CD14-positive monocyte (primary cell): Measurements from ENCODE around the gene KSR1. TPM values are rescaled to one million over a fixed set of nuclear protein-coding genes. Genes with fewer than 3 reads are reported as not detected.

ENCODE experiments used
- DNase-seq, 3 donors: peaks; one replicate each; pipeline ENCODE4 v3.0.0-alpha.2; 2011 to 2022
- H2AFZ ChIP-seq: 2 replicates; pipeline ENCODE4 v1.6.0; 2012; ENCODE audit warnings: mild to moderate bottlenecking, low read depth, low read length, inconsistent platforms; ENCODE audit not compliant: insufficient read depth, poor library complexity, severe bottlenecking
- H3K27ac ChIP-seq, 2 donors: 1 replicate in 1 of 2; 2 replicates in 1 of 2; pipeline ENCODE4 v1.5.1; 2012 to 2013; ENCODE audit warnings: low read length in 2 of 2, control low read depth in 1 of 2, inconsistent platforms in 1 of 2, low read depth in 1 of 2, mild to moderate bottlenecking in 1 of 2
- H3K27me3 ChIP-seq, 2 donors: one replicate each; pipeline versions ENCODE4 v1.6.0 to v1.6.1; 2011 to 2013; ENCODE audit warnings: low read length in 2 of 2; ENCODE audit not compliant: control insufficient read depth in 2 of 2, insufficient read depth in 2 of 2
- H3K36me3 ChIP-seq, 2 donors: replicated peaks in 1 of 2; 1 replicate in 1 of 2; 2 replicates in 1 of 2; pipeline versions ENCODE4 v1.5.1 to v1.6.1; 2012 to 2013; ENCODE audit warnings: low read length in 2 of 2, control low read depth in 1 of 2, inconsistent platforms in 1 of 2, mild to moderate bottlenecking in 1 of 2; ENCODE audit not compliant: insufficient read depth in 2 of 2, control insufficient read depth in 1 of 2
- H3K4me1 ChIP-seq, 2 donors: 1 replicate in 1 of 2; 2 replicates in 1 of 2; pipeline versions ENCODE4 v1.5.1 to v1.6.1; 2012 to 2013; ENCODE audit warnings: low read length in 2 of 2, control low read depth in 1 of 2, inconsistent platforms in 1 of 2, mild to moderate bottlenecking in 1 of 2, moderate library complexity in 1 of 2; ENCODE audit not compliant: insufficient read depth in 2 of 2, control insufficient read depth in 1 of 2
- H3K4me2 ChIP-seq: replicated peaks from 2 replicates; pipeline ENCODE3; 2012; ENCODE audit warnings: low read length, moderate library complexity, mild to moderate bottlenecking; ENCODE audit not compliant: poor library complexity, severe bottlenecking; ENCODE audit errors: extremely low read depth
- H3K4me3 ChIP-seq, 3 experiments: fragments of 200-600 bp in 1 of 3; sonication (generic) in 1 of 3; replicated peaks in 1 of 3; 1 replicate in 2 of 3; 2 replicates in 1 of 3; pipeline ENCODE4 v1.5.1; 2011 to 2013; ENCODE audit warnings: low read length in 3 of 3, mild to moderate bottlenecking in 3 of 3, control low read depth in 2 of 3, low read depth in 2 of 3, inconsistent platforms in 1 of 3, moderate library complexity in 1 of 3
- H3K79me2 ChIP-seq: 2 replicates; pipeline ENCODE4 v1.6.0; 2012; ENCODE audit warnings: mild to moderate bottlenecking, control low read depth, inconsistent platforms, low read length, moderate library complexity; ENCODE audit not compliant: insufficient read depth
- H3K9ac ChIP-seq: 2 replicates; pipeline ENCODE4 v1.6.0; 2017; ENCODE audit warnings: low read length, mild to moderate bottlenecking; ENCODE audit not compliant: insufficient read depth, poor library complexity, severe bottlenecking
- H3K9me3 ChIP-seq, 2 donors: replicated peaks in 1 of 2; 1 replicate in 1 of 2; 2 replicates in 1 of 2; pipeline versions ENCODE4 v1.5.1 to v1.6.1; 2012 to 2013; ENCODE audit warnings: low read length in 2 of 2, control low read depth in 1 of 2; ENCODE audit not compliant: control insufficient read depth in 1 of 2, insufficient read depth in 1 of 2
- H4K20me1 ChIP-seq: 2 replicates; pipeline ENCODE4 v1.6.0; 2012; ENCODE audit warnings: mild to moderate bottlenecking, low read length, control low read depth, moderate library complexity; ENCODE audit not compliant: insufficient read depth
- H3K27ac Mint-ChIP-seq, 7 donors: one replicate each; pipeline ENCODE4 v1.8.0; 2020; ENCODE audit warnings: mild to moderate bottlenecking in 7 of 7, mixed read lengths in 7 of 7, moderate library complexity in 6 of 7, inconsistent platforms in 2 of 7
- H3K27me3 Mint-ChIP-seq, 3 donors: one replicate each; pipeline ENCODE4 v1.8.0; 2021 to 2022; ENCODE audit warnings: low read depth in 3 of 3, mild to moderate bottlenecking in 3 of 3, mixed read lengths in 3 of 3, moderate library complexity in 3 of 3, inconsistent platforms in 1 of 3
- H3K36me3 Mint-ChIP-seq, 2 donors: one replicate each; pipeline ENCODE4 v1.8.0; 2020; ENCODE audit warnings: mixed read lengths in 2 of 2, inconsistent platforms in 1 of 2, mild to moderate bottlenecking in 1 of 2
- H3K4me1 Mint-ChIP-seq: one replicate; pipeline ENCODE4 v1.8.0; 2020; ENCODE audit warnings: mild to moderate bottlenecking, mixed read lengths
- H3K4me3 Mint-ChIP-seq, 2 donors: one replicate each; pipeline ENCODE4 v1.8.0; 2020; ENCODE audit warnings: mild to moderate bottlenecking in 2 of 2, mixed read lengths in 2 of 2, moderate library complexity in 1 of 2
- H3K9me3 Mint-ChIP-seq, 7 donors: one replicate each; pipeline ENCODE4 v1.8.0; 2020 to 2022; ENCODE audit warnings: mixed read lengths in 7 of 7, mild to moderate bottlenecking in 6 of 7, moderate library complexity in 6 of 7, inconsistent platforms in 2 of 7
- CTCF ChIP-seq: fragments of 200-600 bp; IDR thresholded peaks from one replicate; pipeline ENCODE4 v1.8.0; 2022; ENCODE audit warnings: antibody characterized with exemption, mild to moderate bottlenecking
- WGBS: methylation state at CpG from one replicate; pipeline ENCODE4 v1.1.5; 2013; ENCODE audit warnings: missing lambda C conversion rate; ENCODE audit not compliant: insufficient coverage; 5-methylcytosine and 5-hydroxymethylcytosine counted together
- intact Hi-C, 2 donors: fragments of 100-400 bp; cut with micrococcal nuclease; formaldehyde crosslinking; loops; one replicate each; pipeline versions ENCODE4 v1.15.0 to v1.15.1; 2023
- polyA plus RNA-seq, 3 donors: library from polyadenylated mRNA; depleted of rRNA in 1 of 3; unstranded in 2 of 3; stranded (reverse) in 1 of 3; fragments of 300-500 nt in 2 of 3; fragments of >200 nt in 1 of 3; fragmentation: Illumina TruSeq in 2 of 3; gene quantifications; 1 replicate in 2 of 3; 2 replicates in 1 of 3; pipeline ENCODE4 v1.2.3, GENCODE V29; 2012 to 2021

The KSR1 gene
- polyA plus RNA-seq, 3 donors, result 1.2 to 111 (median 4.2) TPM

DNA sequence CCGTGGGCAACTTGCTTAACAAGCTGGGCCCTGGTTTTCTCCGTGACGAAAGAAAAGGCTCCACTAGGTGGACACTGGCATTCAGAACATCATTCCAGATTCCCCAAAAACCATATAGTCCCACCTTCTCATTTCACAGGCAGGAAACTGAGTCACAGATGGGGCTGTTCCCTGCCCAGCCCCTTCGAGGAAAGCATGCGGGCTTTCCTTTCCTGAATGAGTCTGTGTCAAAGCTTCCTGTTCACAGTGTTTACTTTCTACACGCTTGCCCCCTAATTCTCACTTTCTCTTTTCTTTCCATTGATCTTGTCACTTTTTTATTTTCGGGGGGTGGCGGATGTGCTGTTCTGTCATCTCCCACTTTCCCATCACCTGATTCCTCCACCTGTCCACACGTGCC is 164.5 kb downstream of the KSR1 start:
- Histone ChIP-seq H4K20me1 (no peaks in the 10 kb centered on the region), H2AFZ (no peak overlapping the region), H3K9ac (no peak overlapping the region), H3K27ac (no peak overlapping the region), H3K4me3 (no peak overlapping the region), H3K27me3 (no peaks in the 10 kb centered on the region), H3K9me3 (no peaks in the 10 kb centered on the region), H3K4me2 (no peak overlapping the region), H3K36me3 (peaks cover 88 to 98% of the 10 kb centered on the region in 2 donors), H3K79me2 (no peaks in the 10 kb centered on the region), H3K4me1 (no peaks in the 10 kb centered on the region)
- Mint-ChIP-seq H3K4me1 (no peaks in the 10 kb centered on the region), H3K4me3 (no peak overlapping the region), H3K9me3 (no peaks in the 10 kb centered on the region), H3K27ac (peak overlapping the region in 2 of 7 donors; percentile 47 to 51), H3K36me3 (peaks cover 88 to 99% of the 10 kb centered on the region in 2 donors), H3K27me3 (no peaks in the 10 kb centered on the region)
- intact Hi-C loops, result no loop called here
- 76% methylated on average over 9 of the region's 9 CpGs for WGBS
- TF ChIP-seq CTCF, result no peak
- no peak for DNase-seq

DNA sequence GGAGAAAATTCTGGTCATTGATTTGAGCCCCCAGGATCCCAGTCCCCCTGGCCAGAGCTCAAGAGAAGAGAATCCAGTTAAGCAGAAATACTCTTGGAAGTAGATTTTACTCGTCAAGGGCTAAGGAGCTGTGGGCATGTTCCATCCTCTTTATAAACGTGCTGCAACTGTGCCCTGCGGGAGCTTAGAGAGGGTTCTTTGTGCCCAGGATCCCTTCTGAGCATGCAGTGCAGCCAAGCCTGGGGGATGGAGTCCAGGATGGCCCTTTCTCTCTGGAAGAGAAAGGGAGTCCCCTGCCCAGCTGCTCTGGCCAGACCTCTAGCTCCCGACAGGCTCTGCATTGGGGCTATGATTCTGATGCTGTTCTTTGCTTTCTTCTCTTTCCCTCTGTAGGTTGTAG is 165.3 kb downstream of the KSR1 start:
- Mint-ChIP-seq H3K4me1 (no peaks in the 10 kb centered on the region), H3K27ac (peak overlapping the region in 2 of 7 donors; percentile 20 to 58), H3K4me3 (no peak overlapping the region), H3K9me3 (no peaks in the 10 kb centered on the region), H3K27me3 (no peaks in the 10 kb centered on the region), H3K36me3 (peaks cover 87 to 99% of the 10 kb centered on the region in 2 donors)
- Histone ChIP-seq H3K27ac (no peak overlapping the region), H3K79me2 (no peaks in the 10 kb centered on the region), H4K20me1 (no peaks in the 10 kb centered on the region), H3K27me3 (no peaks in the 10 kb centered on the region), H3K9ac (no peak overlapping the region), H3K4me2 (no peak overlapping the region), H3K9me3 (no peaks in the 10 kb centered on the region), H2AFZ (no peak overlapping the region), H3K36me3 (peaks cover 88 to 98% of the 10 kb centered on the region in 2 donors), H3K4me1 (no peaks in the 10 kb centered on the region), H3K4me3 (no peak overlapping the region)
- no peak for DNase-seq
- no peak for TF ChIP-seq CTCF
- intact Hi-C loops, result no loop called here
- WGBS, result 100% methylated on average over 4 of the region's 4 CpGs
